GM12891 (cell line): Measurements from ENCODE around the gene ZNF35.
A peak's percentile ranks its signal among the peaks of the same experiment; 100 is the strongest.
"Not testable (repeated sequence)": the region's sequence is repeated elsewhere in the genome, so short reads cannot be mapped to it uniquely, and the experiment has no call there.

Experiments
- DNase-seq: peaks from one replicate; pipeline ENCODE4 v3.0.0; 2011; ENCODE audit warnings: low spot score; ENCODE audit not compliant: insufficient read length
- FAIRE-seq: peaks from 2 replicates; lab custom pipeline; 2011; peaks lifted over from hg19 to GRCh38; lab: Jason Lieb, UNC
- PAX5 ChIP-seq: IDR thresholded peaks from 2 replicates; pipeline ENCODE4 v1.6.1; 2011; ENCODE audit warnings: low read length, moderate library complexity, mild to moderate bottlenecking; ENCODE audit not compliant: insufficient read depth, severe bottlenecking
- POLR2A ChIP-seq: IDR thresholded peaks from 2 replicates; pipeline ENCODE4 v1.6.1; 2011; ENCODE audit warnings: low read depth, low read length, control low read depth
- POLR2AphosphoS5 ChIP-seq: IDR thresholded peaks from 2 replicates; pipeline ENCODE4 v1.6.1; 2011; ENCODE audit warnings: low read depth, low read length, control low read depth
- POU2F2 ChIP-seq: IDR thresholded peaks from 2 replicates; pipeline ENCODE4 v1.6.1; 2011; ENCODE audit warnings: low read depth, mild to moderate bottlenecking, control low read depth, low read length, moderate library complexity
- SPI1 ChIP-seq: IDR thresholded peaks from 2 replicates; pipeline ENCODE4 v1.6.1; 2011; ENCODE audit warnings: low read depth, low read length, control low read depth
- TAF1 ChIP-seq: IDR thresholded peaks from 2 replicates; pipeline ENCODE4 v1.6.1; 2011; ENCODE audit warnings: low read depth, low read length, control low read depth

Gene ZNF35

DNA sequence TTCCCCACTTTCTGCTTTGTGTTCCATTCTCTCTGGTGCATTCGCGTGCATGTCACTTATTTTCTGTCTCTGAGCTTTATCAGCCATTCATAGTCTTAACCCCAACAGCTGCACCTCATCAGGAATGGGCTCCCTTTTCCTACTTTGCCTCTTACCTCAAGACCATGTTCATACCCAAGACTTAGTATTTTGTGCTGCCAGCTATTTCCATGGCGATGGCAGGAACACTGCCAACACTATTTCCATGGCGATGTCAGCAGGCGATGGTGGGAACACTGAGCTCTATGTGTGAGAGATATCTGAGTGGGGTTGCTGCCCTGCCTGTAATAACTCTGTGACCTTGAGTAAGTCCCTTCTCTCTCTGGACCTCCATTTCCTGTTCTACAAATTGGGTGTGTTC is 5.5 kb downstream of the ZNF35 start:
- no peak for DNase-seq
- TF ChIP-seq PAX5 (no peak), SPI1 (no peak), POLR2AphosphoS5 (no peak), POLR2A (no peak), TAF1 (no peak), POU2F2 (no peak)
- peak; percentile 5 for FAIRE-seq

DNA sequence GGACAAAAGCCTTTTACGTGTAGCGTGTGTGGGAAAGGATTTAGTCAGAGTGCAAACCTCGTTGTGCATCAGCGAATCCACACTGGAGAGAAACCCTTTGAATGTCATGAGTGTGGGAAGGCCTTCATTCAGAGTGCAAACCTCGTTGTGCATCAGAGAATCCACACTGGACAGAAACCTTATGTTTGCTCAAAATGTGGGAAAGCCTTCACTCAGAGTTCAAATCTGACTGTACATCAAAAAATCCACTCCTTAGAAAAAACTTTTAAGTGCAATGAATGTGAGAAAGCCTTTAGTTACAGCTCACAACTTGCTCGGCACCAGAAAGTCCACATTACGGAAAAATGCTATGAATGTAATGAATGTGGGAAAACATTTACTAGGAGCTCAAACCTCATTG is 10.5 kb downstream of the ZNF35 start:
- FAIRE-seq, result no peak

DNA sequence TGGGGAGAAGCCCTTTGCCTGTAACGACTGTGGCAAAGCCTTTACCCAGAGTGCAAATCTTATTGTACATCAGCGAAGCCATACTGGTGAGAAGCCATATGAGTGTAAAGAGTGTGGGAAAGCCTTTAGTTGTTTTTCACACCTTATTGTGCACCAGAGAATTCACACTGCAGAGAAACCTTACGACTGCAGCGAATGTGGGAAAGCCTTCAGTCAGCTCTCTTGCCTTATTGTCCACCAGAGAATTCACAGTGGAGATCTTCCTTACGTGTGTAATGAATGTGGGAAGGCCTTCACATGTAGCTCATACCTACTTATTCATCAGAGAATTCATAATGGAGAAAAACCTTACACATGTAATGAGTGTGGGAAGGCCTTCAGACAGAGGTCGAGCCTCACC is 10.9 kb downstream of the ZNF35 start:
- FAIRE-seq (no peak), DNase-seq (no peak)
- TF ChIP-seq SPI1 (no peak), TAF1 (no peak), PAX5 (no peak), POU2F2 (no peak), POLR2A (no peak), POLR2AphosphoS5 (no peak)

More for the DNA sequence above, 10.5 kb downstream of the ZNF35 start:
- no peak for DNase-seq
- no peak for TF ChIP-seq PAX5
- TF ChIP-seq POLR2A, result no peak
- TF ChIP-seq SPI1, result no peak
- TF ChIP-seq TAF1, result no peak
- TF ChIP-seq POLR2AphosphoS5, result no peak
- TF ChIP-seq POU2F2, result no peak

GRCh38 chr3:44661189-44661588 is 12.7 kb downstream of the ZNF35 start:
- DNase-seq (no peak), FAIRE-seq (no peak)
- TF ChIP-seq SPI1, result no peak
- TF ChIP-seq POU2F2, result no peak
- TF ChIP-seq TAF1, result no peak
- no peak for TF ChIP-seq PAX5
- TF ChIP-seq POLR2AphosphoS5, result no peak
- TF ChIP-seq POLR2A, result no peak

DNA sequence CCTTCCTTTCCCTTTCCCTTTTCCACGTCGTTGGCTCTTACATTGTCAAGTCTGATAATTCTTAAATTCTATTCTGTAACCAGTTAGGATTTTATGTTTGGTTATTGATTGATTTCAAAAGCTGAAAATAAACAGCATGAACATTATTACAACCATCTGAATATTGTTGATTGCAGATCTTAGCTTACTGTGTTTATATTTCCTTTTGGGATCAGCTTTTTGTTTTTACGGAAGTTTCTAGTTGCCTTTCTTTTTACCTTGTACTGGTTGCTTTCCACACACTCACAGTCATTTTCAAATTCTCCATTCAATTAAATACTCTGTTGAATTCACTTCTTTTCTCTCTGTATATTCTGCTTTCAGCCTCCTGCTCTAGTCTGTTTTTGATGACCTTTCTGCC is 16.6 kb downstream of the ZNF35 start:
- FAIRE-seq, result no peak

GRCh38 chr3:44666346-44666745 is 17.8 kb downstream of the ZNF35 start:
- TF ChIP-seq POU2F2 (no peak), POLR2A (no peak), SPI1 (no peak), PAX5 (no peak), POLR2AphosphoS5 (no peak), TAF1 (no peak)
- DNase-seq, result no peak
- no peak for FAIRE-seq

More for the DNA sequence above, 16.6 kb downstream of the ZNF35 start:
- TF ChIP-seq SPI1 (no peak), POLR2A (no peak), POU2F2 (no peak), POLR2AphosphoS5 (no peak), PAX5 (no peak), TAF1 (no peak)
- no peak for DNase-seq

DNA sequence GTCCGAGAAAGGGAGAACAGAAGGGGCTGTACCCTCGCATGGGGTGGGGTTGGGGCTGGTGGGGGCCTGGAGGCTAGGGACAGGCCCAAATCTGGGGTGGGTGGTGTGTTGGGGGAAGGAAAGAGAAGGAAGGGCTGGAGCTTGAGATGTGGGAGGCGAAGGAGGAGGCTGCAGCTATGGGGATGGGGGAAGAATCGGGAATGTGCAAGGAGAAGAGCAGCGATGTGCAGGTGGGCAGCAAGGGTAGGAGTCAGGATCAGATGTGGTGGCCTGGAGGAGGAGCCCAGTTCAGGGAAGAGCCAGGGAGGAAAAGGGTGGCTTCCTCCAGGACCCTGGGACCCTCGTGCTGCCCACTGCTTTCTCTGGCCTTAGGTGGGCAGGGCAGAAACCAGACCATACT is 21.2 kb downstream of the ZNF35 start:
- FAIRE-seq, result no peak
- TF ChIP-seq POLR2AphosphoS5 (no peak), TAF1 (no peak), POU2F2 (no peak), PAX5 (no peak), SPI1 (no peak), POLR2A (no peak)
- DNase-seq, result no peak

DNA sequence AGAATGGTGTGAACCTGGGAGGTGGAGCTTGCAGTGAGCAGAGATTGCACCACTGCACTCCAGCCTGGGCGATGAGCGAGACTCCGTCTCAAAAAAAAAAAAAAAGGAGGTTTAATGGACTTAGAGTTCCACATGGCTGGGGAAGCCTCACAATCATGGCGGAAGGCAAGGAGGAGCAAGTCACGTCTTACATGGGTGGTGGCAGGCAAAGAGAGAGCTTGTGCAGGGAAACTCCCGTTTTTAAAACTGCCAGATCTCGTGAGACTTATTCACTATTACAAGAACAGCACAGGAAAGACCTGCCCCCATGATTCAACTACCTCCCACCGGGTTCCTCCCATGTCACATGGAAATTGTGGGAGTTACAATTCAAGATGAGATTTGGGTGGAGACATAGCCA is 24.9 kb downstream of the ZNF35 start:
- DNase-seq, result not testable (repeated sequence)

DNA sequence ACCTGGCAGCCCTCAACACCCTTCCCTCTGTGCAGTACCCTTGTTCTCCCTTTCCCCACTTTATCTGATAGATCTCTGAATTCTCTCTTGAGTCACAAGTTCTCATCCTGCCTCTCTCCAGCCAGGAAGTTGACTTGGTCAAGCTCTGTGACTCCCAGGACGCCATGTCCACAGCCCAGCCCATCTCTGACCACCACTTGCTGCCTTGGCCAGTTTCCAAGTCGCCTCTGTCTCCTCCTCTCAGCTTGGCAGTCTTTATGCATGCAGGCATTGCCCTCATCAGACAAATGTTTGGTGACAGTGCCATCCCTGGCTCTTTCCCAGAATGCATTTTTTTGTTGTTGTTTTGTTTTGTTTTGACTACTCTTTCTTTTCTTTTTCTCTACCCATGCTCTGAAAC is 25.7 kb downstream of the ZNF35 start:
- TF ChIP-seq POU2F2 (no peak), POLR2AphosphoS5 (no peak), PAX5 (no peak), POLR2A (no peak), SPI1 (no peak), TAF1 (no peak)
- FAIRE-seq (no peak), DNase-seq (no peak)

More for the DNA sequence above, 24.9 kb downstream of the ZNF35 start:
- FAIRE-seq, result not testable (repeated sequence)

DNA sequence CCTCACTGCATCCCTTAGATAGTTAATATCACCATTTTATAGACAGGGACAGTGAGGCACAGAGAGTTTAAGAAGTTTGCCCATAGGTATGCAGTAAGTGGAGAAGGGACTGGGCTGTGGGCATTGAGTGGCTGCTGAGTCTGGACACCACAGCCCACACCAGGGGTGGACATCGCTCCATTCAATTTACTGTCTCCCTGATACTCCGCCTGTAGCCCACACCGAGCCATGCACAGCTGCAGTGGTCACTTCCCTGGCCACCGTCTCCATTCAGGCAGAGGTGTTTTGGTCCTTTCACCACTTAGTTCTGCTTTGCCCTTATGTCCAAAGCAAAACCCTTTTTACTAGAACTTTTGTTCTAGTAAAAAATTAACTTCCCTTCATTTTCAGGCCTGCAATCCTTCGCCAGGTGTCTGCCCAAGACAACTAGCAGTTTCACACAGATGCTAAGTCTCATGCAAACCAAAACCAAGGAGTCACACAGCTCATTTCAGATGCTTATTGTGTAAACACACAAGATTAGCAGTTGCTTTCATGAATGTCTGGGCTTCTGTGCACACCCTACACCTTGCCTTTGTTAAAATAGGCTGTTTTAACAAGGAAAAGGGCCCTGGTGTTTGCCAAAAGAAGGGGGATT is 30.1 kb downstream of the ZNF35 start:
- TF ChIP-seq POLR2AphosphoS5, result no peak
- no peak for TF ChIP-seq PAX5
- TF ChIP-seq POLR2A, result no peak
- TF ChIP-seq TAF1, result no peak
- TF ChIP-seq POU2F2, result no peak
- TF ChIP-seq SPI1, result no peak
- FAIRE-seq, result no peak
- DNase-seq, result no peak

DNA sequence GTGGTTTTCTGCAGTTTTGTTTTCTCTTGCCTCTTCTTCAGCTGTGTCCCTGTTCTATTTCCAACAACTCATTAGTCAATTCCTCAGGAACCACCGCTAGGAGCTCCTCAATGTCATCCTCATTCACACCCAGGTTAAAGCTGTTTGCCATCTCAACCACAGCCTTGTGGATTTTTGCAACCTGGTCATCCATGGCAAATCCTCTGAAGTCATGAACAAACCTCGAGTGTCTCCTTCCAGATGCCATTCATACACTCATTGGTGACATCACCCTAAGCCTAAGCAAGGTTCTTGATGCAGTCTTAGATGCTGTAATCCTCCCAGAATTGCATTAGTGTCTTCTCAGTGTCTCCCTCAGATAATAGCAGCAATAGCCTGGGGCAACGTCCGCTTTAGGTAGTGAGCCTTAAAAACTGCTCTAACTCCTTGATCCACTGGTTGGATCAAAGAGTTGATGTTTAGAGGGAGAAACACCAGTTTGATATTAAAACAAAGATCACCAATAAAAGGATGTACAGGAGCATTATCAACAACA is 32.5 kb downstream of the ZNF35 start:
- no peak for FAIRE-seq
- TF ChIP-seq SPI1 (no peak), POU2F2 (no peak), PAX5 (no peak), POLR2A (no peak), POLR2AphosphoS5 (no peak), TAF1 (no peak)
- no peak for DNase-seq
